Endothelial cell of umbilical vein (primary cell): ENCODE data around the gene LRRK1. TPM values are rescaled to one million over a fixed set of nuclear protein-coding genes. Genes with fewer than 3 reads are reported as not detected.

Source experiments
- BruUV-seq: library from RNA; stranded (reverse); fragments of 400-500 nt; replicated peaks from 2 replicates; lab custom pipeline; 2021; lab: Mats Ljungman, UMichigan
- CTCF ChIA-PET: fragments of 300-600, 350-600 bp; sonication (Branson Sonifier 250); formaldehyde crosslinking; loops from one replicate; lab custom pipeline; 2021; ENCODE audit warnings: antibody characterized with exemption, inconsistent platforms; lab: Charles Lee
- POLR2A ChIA-PET: fragments of 300-600, 350-600 bp; sonication (Branson Sonifier 250); formaldehyde crosslinking; loops from one replicate; lab custom pipeline; 2021; ENCODE audit warnings: antibody characterized with exemption, inconsistent platforms; lab: Charles Lee
- DNase-seq: peaks from one replicate; pipeline ENCODE4 v3.0.0-alpha.2; 2011; ENCODE audit warnings: low read depth, low spot score
- FAIRE-seq: peaks from 2 replicates; lab custom pipeline; 2011; peaks lifted over from hg19 to GRCh38; lab: Jason Lieb, UNC
- H2AFZ ChIP-seq: 2 replicates; pipeline ENCODE4 v1.6.0; 2012; ENCODE audit warnings: low read depth, low read length, control low read depth, inconsistent platforms
- H3K27ac ChIP-seq: 2 replicates; pipeline ENCODE4 v1.5.1; 2011; ENCODE audit warnings: low read depth, mild to moderate bottlenecking, control low read depth, low read length, moderate library complexity; ENCODE audit not compliant: insufficient read depth
- H3K27me3 ChIP-seq, 2 experiments: 2 replicates each; pipeline versions ENCODE4 v1.6.0 to v1.6.1; 2011; ENCODE audit warnings: low read length in 2 of 2, mixed read lengths in 1 of 2; ENCODE audit not compliant: control insufficient read depth in 2 of 2, insufficient read depth in 2 of 2
- H3K36me3 ChIP-seq, 2 experiments: 2 replicates in 1 of 2; 3 replicates in 1 of 2; pipeline ENCODE4 v1.5.1; 2011; ENCODE audit warnings: low read length in 2 of 2, mild to moderate bottlenecking in 1 of 2, moderate library complexity in 1 of 2; ENCODE audit not compliant: control insufficient read depth in 2 of 2, insufficient read depth in 2 of 2; ENCODE audit errors: extremely low read depth in 1 of 2
- H3K4me1 ChIP-seq: 3 replicates; pipeline ENCODE4 v1.5.1; 2011; ENCODE audit warnings: mild to moderate bottlenecking, low read length; ENCODE audit not compliant: control insufficient read depth, insufficient read depth; ENCODE audit errors: extremely low read depth
- H3K4me2 ChIP-seq: 2 replicates; pipeline ENCODE4 v1.6.1; 2011; ENCODE audit warnings: low read length, control low read depth, mixed read lengths; ENCODE audit not compliant: insufficient read depth
- H3K4me3 ChIP-seq, 3 experiments: fragments of 200-600 bp in 1 of 3; sonication (generic), shearing (Covaris generic) in 1 of 3; replicated peaks in 1 of 3; 2 replicates each; pipeline ENCODE4 v1.5.1; 2011 to 2016; ENCODE audit warnings: control low read depth in 3 of 3, low read length in 3 of 3, mild to moderate bottlenecking in 2 of 3, inconsistent platforms in 1 of 3, low read depth in 1 of 3, moderate library complexity in 1 of 3; ENCODE audit not compliant: insufficient read depth in 1 of 3
- H3K79me2 ChIP-seq: 2 replicates; pipeline ENCODE4 v1.6.0; 2012; ENCODE audit warnings: low read length, inconsistent platforms; ENCODE audit not compliant: control insufficient read depth, insufficient read depth
- H3K9ac ChIP-seq: replicated peaks from 2 replicates; pipeline ENCODE3; 2011; ENCODE audit warnings: low read length, control low read depth; ENCODE audit not compliant: insufficient read depth; ENCODE audit errors: extremely low read depth
- H3K9me1 ChIP-seq: replicated peaks from 3 replicates; pipeline ENCODE4 v1.6.0; 2011; ENCODE audit warnings: mild to moderate bottlenecking, low read length; ENCODE audit not compliant: control insufficient read depth, insufficient read depth; ENCODE audit errors: extremely low read depth
- H3K9me3 ChIP-seq: replicated peaks from 2 replicates; pipeline ENCODE4 v1.5.1; 2012; ENCODE audit warnings: low read length, inconsistent platforms; ENCODE audit not compliant: control insufficient read depth, insufficient read depth
- H4K20me1 ChIP-seq: replicated peaks from 2 replicates; pipeline ENCODE3; 2011; ENCODE audit warnings: mild to moderate bottlenecking, low read length; ENCODE audit not compliant: control insufficient read depth, insufficient read depth; ENCODE audit errors: extremely low read depth
- CTCF ChIP-seq, 2 donors: IDR thresholded peaks; 1 replicate in 1 of 2; 2 replicates in 1 of 2; pipeline ENCODE4 v1.5.1; 2011; ENCODE audit warnings: low read length in 2 of 2, mild to moderate bottlenecking in 2 of 2, moderate library complexity in 2 of 2, control low read depth in 1 of 2, inconsistent platforms in 1 of 2, low read depth in 1 of 2; ENCODE audit not compliant: insufficient read depth in 1 of 2; ENCODE audit errors: extremely low read depth in 1 of 2
- EZH2 ChIP-seq: IDR thresholded peaks from 2 replicates; pipeline ENCODE4 v1.6.1; 2012; ENCODE audit warnings: borderline replicate concordance, low read depth, mild to moderate bottlenecking, moderate library complexity, low read length, inconsistent platforms; ENCODE audit not compliant: severe bottlenecking
- FOS ChIP-seq: IDR thresholded peaks from 2 replicates; pipeline ENCODE4 v1.6.1; 2011; ENCODE audit warnings: mild to moderate bottlenecking, low read length, moderate library complexity, borderline replicate concordance; ENCODE audit not compliant: insufficient read depth
- GATA2 ChIP-seq: IDR thresholded peaks from 2 replicates; pipeline ENCODE4 v1.7.0; 2011; ENCODE audit warnings: low read depth, mild to moderate bottlenecking, moderate library complexity, mixed read lengths, low read length; ENCODE audit not compliant: insufficient read length, insufficient read depth
- JUN ChIP-seq: IDR thresholded peaks from 2 replicates; pipeline ENCODE4 v1.6.1; 2011; ENCODE audit warnings: borderline replicate concordance, low read depth; ENCODE audit not compliant: insufficient read length, insufficient read depth
- MAX ChIP-seq: IDR thresholded peaks from 2 replicates; pipeline ENCODE4 v1.6.1; 2011; ENCODE audit not compliant: insufficient read depth, insufficient read length
- MYC ChIP-seq: IDR thresholded peaks from one replicate; pipeline ENCODE4 v1.6.1; 2011; ENCODE audit warnings: mild to moderate bottlenecking, low read depth, low read length
- POLR2A ChIP-seq: IDR thresholded peaks from 2 replicates; pipeline ENCODE4 v1.6.1; 2012; ENCODE audit warnings: low read depth, mild to moderate bottlenecking, control low read depth, low read length
- POLR2AphosphoS5 ChIP-seq: IDR thresholded peaks from 2 replicates; pipeline ENCODE4 v1.6.1; 2012; ENCODE audit warnings: low read depth, mild to moderate bottlenecking, control low read depth, low read length, moderate library complexity; ENCODE audit not compliant: insufficient read depth
- dilution Hi-C: fragments of 300-500 bp; cut with MboI; formaldehyde crosslinking; loops from one replicate; pipeline ENCODE4 v1.15.0; 2019; ENCODE audit warnings: low sequenced_read_pairs; ENCODE audit not compliant: extremely low pct_ligation_motif_present
- intact Hi-C: fragments of 100-400 bp; cut with micrococcal nuclease; formaldehyde crosslinking; loops from one replicate; pipeline ENCODE4 v1.10.0; 2022
- polyA plus RNA-seq, 4 experiments: library from polyadenylated mRNA; depleted of rRNA in 3 of 4; stranded (reverse) in 3 of 4; unstranded in 1 of 4; fragments of >200 nt; gene quantifications; 2 replicates each; pipeline versions ENCODE4 v1.2.1 to v1.2.3, GENCODE V29; 2011 to 2012; ENCODE audit warnings: missing spikeins in 1 of 4
- total RNA-seq: library from RNA; stranded (reverse); gene quantifications from 2 replicates; pipeline ENCODE4 v1.2.3, GENCODE V29; 2021

The LRRK1 gene
- total and polyA plus RNA-seq, 2 donors (not counting 3 experiments of a cell fraction or from before 2014, with no cell fraction given): 11.0 to 22.1 TPM

GRCh38 chr15:101024706-101025500, 105.7 kb downstream of the LRRK1 start:
- no TSS peak for BruUV-seq

More at GRCh38 chr15:101024706-101025500, 105.7 kb downstream of the LRRK1 start:
- intact Hi-C loops: no loop called here
- H2AFZ ChIP-seq: no peak overlapping the region
- DNase-seq (no peak), FAIRE-seq (no peak)
- no peak for TF ChIP-seq POLR2AphosphoS5
- TF ChIP-seq CTCF (IDR thresholded peaks at IDR 0.05; ENCODE audit: extremely low read depth in 1 of 2, insufficient read depth in 1 of 2, low read depth in 1 of 2, low read length in 2 of 2): no peak
- TF ChIP-seq MAX: no peak
- TF ChIP-seq POLR2A: no peak
- TF ChIP-seq JUN: no peak
- no peak for TF ChIP-seq EZH2
- TF ChIP-seq FOS: no peak
- TF ChIP-seq MYC: no peak
- TF ChIP-seq GATA2: no peak
- no peak overlapping the region for H3K9ac ChIP-seq
- no peaks in the 10 kb centered on the region for H3K4me1 ChIP-seq
- H3K27ac ChIP-seq: no peak overlapping the region
- H3K36me3 ChIP-seq: peaks cover 0 to 16% of the 10 kb centered on the region in 2 experiments
- no peaks in the 10 kb centered on the region for H3K79me2 ChIP-seq
- H3K9me1 ChIP-seq: no peaks in the 10 kb centered on the region
- no peaks in the 10 kb centered on the region for H3K9me3 ChIP-seq
- no peaks in the 10 kb centered on the region for H3K27me3 ChIP-seq
- no peaks in the 10 kb centered on the region for H4K20me1 ChIP-seq
- CTCF ChIA-PET: interaction anchor here (1.0 to 1.3 kb wide), 3 partner anchors 16 to 233 kb away, joined by 3 read pairs; no protein-coding TSS in a partner anchor
- dilution Hi-C loops: no loop called here
- H3K4me3 ChIP-seq: no peak overlapping the region
- no peak overlapping the region for H3K4me2 ChIP-seq
- POLR2A ChIA-PET: no interaction called here
